Astrocyte of the cerebellum (primary cell): ENCODE measurements around the gene EPG5.

Source experiments
- DNase-seq: peaks from one replicate; pipeline ENCODE4 v3.0.0-alpha.2; 2011; ENCODE audit warnings: low read depth
- H3K4me3 ChIP-seq: 2 replicates; pipeline ENCODE4 v1.5.1; 2011; ENCODE audit warnings: mild to moderate bottlenecking, low read depth, low read length, moderate library complexity
- CTCF ChIP-seq: IDR thresholded peaks from 2 replicates; pipeline ENCODE4 v1.5.1; 2012; ENCODE audit warnings: low read length, low read depth, moderate library complexity, mild to moderate bottlenecking; ENCODE audit errors: missing control alignments
- in situ Hi-C: cut with HindIII; loops from 2 replicates; pipeline ENCODE4 v1.10.0; 2017; ENCODE audit warnings: low sequenced_read_pairs

Gene EPG5

GRCh38 chr18:45806226-45806625, 160.9 kb downstream of the EPG5 start:
- no peak for DNase-seq
- no peak overlapping the region for H3K4me3 ChIP-seq
- no peak for TF ChIP-seq CTCF
- in situ Hi-C loops: no loop called here

GRCh38 chr18:45805551-45805950, 161.6 kb downstream of the EPG5 start:
- in situ Hi-C loops: no loop called here
- DNase-seq: no peak

GRCh38 chr18:45802814-45803492, 164.2 kb downstream of the EPG5 start:
- H3K4me3 ChIP-seq: no peak overlapping the region
- TF ChIP-seq CTCF: no peak
- peak; percentile 92 for DNase-seq
- in situ Hi-C loops: no loop called here

More at GRCh38 chr18:45805551-45805950, 161.6 kb downstream of the EPG5 start:
- H3K4me3 ChIP-seq: no peak overlapping the region
- no peak for TF ChIP-seq CTCF

- TF ChIP-seq CTCF: no peak
- in situ Hi-C loops: no loop called here
- no peak overlapping the region for H3K4me3 ChIP-seq
- DNase-seq: no peak
Observed at GRCh38 chr18:45801416-45802004, 165.6 kb downstream of the EPG5 start.
